HG03196 (cell line): ENCODE measurements around the gene MMP12.

Source experiments
- ATAC-seq: cut with Tn5 transposase; IDR thresholded peaks from one replicate; pipeline ENCODE4 v1.9.1; 2021; ENCODE audit not compliant: unreplicated experiment

The MMP12 gene

DNA sequence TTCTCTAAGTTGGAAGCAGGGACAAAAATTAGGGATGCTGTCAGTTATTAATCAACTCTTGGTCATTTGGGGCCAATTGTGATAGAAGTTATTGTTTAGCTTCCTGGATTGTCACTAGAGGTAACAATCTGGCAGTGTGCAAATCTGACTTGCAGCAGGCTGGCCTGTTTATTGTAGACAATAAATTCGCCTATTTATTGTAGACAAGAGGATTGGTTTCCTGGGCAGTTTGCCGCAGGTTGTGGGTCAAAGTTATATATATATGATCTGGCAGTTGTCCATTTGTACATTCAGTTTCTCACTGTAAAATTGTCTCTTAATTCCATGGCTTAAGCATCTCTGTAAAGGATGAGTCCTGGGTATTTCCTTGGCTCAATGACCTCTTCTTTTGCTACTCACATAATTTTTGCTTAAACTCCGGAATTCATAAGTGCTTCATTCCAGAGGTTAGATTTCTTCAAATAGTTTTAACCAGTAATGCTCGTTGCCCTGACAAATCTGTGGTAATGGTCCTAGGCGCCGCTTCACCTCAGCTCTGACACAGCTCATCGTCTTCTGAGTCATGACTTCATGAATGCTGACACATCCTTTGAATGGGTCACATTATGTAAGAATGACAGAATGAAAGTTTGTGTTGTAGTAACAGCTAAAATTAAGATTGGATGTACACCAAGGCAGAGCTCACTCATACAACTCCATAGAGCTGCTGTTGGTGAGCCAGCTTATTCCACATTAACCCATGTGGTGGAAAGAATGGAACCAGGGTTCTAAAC, 23.6 kb downstream of the MMP12 start:
- no peak for ATAC-seq

DNA sequence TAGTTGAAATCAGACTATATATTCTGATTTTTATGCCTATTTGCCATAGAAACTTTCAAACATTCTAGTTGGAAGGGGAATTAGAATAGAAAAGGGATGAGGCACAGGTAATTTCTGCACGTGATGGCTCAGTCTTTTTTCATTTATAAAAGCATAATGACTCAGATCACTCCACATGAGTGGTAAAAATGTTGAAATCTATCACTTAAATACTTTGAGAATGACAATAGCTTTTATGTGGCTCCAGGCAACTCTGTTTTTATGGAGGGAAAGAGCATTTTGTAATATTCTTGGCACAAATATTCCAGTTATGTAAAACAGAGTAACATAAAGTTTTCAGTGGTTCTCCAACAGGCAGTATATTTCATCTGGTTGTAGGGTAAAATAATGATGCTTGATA, 25.5 kb downstream of the MMP12 start:
- no peak for ATAC-seq

DNA sequence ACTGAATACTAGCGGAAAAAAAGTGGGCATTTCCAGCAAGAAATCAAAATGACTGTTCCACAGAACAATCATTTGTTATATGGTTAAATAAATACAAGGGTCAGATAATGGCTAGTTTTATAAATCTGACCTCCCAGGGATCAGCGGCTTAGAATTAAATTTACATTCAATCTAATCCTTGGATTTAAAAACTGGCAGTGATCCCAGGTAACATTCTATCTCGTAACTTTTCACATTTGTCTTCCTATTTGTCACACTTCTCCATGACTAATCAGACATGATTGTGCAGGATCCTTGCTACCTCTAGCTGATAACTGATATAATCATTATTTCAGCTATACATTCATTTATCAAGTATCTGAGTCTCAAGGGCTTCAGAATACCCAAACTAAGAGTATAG, 28.5 kb downstream of the MMP12 start:
- ATAC-seq, result no peak

DNA sequence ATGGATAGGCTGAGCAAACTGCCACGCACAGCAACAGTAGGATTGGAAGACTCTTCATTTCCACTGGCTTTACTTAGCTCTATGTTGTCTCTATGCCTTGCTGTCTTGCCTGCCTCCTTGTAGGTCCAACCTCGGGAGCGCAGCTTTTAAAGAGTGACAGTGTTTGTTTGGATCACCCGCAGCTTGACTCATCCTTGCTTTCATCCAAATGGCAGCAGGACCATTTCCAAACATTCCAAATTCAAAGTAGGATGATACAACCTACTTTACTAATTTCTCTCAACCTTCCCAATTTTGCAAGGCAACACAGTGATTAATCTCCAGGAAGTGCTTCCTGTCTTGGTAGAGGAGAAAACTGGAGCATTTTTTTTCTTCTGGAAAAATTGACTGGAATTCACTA, 31.3 kb downstream of the MMP12 start, which contains the start of gene MMP3:
Gene MMP3 (minus strand): TSS at position 121 of the 400 bp plus-strand sequence. CDS start 63 bp downstream, at position 58.
- no peak for ATAC-seq

DNA sequence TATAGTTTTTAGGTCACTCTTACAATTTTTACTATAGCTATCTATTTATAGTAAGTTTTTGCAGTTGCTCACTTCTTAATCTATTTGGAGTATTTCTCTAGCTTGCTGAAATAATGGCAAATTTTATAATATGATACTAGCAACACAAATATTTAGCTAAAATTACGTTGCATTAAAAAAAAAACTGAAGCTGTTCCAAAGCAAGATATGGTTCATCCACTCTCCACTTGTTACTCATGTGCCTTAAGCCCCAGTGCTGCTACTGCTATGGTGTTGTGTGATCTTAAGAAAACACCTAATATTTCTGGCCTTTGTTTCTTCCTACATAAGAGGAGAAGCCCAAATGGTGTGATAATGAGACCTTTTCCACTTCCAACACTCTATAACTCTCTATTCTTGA, 31.9 kb downstream of the MMP12 start:
- ATAC-seq, result no peak

DNA sequence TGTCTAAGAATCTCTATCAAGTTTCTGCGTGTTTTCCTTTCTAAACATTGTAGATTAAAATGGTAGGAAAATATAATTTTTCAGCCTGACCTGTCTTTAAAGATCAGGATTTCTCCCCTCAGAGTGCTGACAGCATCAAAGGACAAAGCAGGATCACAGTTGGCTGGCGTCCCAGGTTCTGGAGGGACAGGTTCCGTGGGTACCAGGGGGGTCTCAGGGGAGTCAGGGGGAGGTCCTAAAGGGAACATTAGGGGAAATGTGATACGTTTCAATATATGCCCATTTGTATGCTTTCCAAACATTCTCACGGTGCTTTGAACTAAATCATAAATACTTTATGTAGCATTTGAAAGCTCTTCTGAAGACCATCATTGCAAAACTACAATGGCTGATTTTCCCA, 34.8 kb downstream of the MMP12 start:
- no peak for ATAC-seq

DNA sequence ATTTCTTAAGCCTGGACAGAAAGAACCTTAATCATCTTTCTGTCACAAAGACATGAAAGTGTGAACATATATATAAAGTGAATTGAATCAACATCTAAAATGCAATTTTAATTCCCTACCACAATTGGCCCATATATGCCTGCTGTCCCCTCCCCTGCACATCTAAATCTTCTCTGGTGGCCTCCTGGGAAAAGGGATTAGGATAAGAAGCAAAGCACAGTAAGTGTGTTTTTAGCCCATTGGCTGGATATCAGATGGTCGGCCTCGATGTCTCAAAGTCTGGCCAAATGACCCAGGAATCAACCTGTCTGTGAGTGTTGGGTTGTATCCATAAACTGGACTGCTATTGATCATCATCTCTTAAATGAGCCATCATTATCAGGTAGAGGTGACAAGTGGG, 37.1 kb downstream of the MMP12 start:
- ATAC-seq, result no peak

DNA sequence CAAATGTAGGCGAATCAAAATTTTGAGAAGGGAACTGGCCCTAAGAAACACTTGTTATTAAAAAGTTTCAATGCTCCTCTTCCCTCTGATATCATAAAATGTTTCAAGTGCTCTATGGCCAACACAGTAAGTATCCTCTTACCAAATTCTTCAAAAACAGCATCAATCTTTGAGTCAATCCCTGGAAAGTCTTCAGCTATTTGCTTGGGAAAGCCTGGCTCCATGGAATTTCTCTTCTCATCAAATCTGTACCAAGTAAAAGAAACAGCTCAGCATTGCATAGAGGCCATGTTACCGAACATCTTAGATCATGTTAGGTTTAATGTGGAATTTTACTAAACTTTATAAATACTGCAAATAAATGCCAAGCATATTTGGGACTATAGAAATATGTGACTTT, 37.6 kb downstream of the MMP12 start:
- ATAC-seq, result no peak

DNA sequence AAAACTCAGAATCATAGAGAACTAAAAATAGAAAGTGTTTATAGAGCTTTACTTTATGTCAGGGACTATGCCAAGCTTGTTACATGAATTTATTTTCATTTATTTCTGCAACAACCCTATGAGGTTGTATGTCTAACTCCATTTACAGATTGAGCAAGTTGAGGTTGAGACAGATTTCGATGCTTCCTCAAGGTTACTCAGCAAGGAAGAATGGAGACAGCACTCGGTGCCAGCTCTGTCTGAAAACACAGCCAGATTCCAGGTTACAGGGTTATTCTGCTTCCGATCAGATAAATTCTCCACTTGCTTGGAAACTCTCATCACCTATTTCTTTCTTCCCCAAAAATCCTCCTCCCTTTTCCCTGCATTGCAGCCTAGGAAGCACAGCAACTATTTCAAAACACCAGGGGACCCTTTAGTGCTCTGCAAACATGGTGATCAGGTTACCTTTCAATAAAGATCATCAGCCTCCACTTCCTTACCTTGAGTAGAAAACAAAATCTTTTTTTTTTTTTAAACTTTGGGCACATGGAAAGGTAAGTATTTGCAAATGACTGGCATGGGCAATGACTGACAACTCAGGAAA, 38.4 kb downstream of the MMP12 start:
- ATAC-seq, result no peak

DNA sequence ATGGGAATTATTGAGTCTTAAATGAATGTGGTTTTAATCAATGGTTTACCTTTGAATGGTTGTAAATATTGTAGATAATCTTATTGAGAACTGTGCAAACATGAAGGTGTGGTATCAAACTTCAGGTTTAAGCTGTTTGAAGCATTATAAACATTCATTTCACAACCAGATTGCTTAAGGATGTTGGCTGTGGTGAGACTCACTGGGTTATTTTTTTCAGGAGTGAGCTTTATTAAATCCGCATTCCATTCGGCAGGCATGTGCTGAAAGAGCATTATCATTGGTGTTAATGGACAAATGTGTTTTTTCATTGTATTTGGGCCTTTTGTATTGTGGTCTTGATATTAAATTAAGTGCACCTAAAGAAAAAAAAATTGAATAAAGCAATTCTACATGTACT, 41.1 kb downstream of the MMP12 start:
- no peak for ATAC-seq

DNA sequence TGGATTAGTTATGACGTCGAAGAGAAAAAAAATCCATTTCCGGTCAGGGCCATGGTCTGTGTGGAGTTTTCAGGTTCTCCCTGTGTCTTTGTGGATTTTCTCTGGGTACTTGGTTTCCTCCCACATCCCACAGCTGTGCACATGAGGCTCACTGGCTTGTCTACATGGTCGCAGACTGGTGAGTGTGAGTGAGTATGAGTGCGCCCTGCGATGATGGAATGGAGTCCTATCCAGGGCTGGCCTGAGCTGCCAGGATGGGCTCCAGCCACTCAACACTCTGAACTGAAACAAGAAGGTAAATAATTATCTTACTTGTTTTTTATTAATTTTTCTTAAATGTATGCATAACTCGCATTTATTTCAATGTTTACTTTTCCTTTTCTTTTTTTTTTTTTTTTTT, 42.2 kb downstream of the MMP12 start:
- ATAC-seq, result no peak

DNA sequence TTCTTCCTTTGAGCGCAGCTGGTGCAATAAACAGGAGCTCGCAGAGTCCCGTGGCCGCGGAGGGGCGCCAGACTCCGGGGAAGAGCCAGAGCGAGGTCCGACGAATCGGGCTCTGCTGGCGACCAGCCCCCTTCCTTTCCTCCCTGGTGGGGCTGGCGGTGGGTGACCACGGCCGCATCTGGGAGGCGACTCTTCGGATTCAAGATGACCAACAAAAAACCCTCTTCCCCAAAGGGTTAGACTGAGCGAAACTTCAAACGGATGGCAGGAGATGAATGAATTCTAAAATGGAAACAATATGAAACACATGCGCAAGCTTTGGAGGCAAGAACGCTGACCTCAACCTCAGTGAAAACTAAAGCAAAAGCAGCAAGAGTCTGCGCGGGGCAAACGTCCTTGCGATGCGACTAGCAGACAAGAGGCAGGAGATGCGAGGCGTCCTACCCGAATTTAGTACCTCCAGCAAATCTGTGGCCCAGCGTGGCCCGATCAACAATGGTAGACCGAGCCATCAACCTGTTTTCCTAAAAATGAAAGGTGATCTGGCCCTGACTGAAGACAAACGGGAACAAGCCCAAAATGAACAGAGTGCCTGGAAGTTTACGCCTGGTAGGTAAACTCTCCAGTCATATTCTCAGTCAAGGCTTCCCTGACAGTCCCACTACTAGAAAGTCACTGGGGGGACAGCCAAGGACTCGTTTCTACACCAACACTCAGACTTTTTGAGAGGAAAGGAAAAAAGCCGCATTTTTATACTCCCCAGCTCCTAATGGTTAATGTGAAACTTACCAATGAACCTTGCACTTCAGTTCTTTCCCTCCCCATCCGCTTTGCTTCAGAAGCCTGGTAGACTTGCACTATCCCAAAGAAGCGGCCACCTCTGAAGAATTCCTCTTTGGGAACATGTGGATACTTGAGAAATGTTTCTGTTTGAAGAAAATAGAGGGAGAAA, 43.0 kb downstream of the MMP12 start:
- ATAC-seq, result no peak

DNA sequence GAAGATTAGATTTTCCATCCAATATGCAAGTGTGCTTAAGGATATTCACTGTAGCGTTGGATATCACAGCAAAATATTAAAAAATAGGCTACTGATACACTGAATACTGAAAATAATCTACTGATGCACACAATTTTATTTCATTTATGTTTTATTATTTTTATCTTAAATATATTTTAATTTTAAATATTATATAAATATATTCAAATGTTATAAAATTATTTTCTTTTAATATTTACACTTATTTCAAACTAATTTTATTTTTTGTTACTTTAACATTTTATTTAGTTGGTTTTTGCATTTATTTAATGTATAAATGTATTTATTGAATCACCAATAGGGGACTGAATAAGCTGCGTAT, 43.7 kb downstream of the MMP12 start:
- ATAC-seq, result no peak

DNA sequence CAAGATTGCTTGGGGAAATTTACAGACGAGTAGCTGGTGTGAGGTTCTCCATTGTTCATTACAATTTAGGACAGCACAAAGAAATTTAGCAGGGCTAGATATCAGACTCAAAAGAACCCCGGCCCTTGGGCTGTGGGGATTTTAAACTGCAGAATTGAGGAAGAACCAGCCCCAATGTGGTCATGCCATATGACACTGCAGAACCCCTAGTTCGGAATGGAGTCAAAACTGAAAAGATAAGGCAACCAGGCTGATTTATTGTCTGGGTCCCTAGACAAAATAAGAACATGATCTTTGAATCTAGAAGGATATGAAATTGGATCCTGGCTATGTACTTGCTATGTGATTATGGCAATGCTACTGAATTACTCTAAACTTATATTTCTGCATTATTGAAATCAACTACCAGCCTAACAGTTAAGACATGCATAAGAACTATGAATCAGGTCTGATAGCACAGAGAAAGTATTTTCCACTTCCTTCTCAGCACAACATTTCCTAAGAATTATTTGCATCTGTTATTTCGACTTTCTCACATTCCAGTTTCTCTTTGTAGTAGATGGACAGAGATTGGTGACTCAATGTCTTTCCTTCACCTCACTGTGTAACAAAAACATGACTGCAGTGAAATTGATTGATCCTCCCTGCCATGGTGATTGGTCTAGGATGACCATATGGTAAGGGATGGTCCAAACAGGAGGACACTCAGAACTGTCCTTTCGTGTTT, 44.6 kb downstream of the MMP12 start:
- ATAC-seq, result no peak

DNA sequence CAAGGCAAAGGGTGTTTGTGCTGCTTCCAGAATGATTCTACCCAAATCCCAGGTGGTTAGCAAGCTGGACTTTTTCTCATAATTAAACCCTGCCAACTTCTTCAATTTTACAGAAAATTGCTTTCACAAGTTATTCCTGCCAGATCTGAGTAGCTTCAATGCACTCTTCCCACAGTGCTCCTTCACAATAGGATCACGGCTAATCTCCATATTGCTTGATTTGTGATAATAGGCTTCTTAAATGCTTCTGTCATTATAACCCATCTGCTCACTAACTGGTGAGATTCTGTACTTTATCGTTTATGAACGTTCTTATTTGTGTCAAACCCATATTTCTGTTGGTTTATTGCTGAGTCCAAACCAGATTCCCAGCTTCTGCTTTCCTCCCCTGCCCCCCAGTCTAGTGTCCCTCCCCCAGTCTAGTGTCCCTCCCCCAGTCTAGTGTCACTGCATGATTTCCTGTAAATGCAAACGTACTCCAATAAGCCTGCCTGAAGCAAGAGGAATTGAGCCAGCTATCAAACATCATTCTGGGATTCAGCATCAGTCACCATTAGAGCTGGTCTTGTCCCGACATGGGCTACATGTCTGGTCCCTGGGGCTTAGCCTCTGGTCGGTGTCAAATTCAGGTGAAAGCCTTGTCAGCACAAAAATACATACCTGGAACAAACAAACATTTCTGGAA, 45.3 kb downstream of the MMP12 start:
- ATAC-seq, result no peak

DNA sequence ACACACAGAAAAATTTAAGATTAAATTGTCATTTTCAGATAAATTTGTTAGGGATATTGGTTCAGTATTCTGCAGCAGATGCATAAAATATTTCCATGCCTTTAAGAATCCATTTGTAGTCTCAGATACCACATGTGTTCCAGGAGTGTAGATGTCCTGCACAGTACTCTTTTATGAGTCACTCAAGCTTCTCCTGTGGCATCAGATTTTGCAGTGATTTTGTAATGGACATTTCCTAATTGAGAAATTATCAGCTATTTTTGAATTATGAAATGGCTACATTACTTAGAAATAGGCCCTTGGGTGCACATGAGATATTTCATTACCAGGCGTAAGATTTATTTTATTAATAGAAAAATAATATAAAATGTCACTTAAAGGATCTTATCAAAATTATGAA, 50.2 kb downstream of the MMP12 start:
- ATAC-seq, result no peak

DNA sequence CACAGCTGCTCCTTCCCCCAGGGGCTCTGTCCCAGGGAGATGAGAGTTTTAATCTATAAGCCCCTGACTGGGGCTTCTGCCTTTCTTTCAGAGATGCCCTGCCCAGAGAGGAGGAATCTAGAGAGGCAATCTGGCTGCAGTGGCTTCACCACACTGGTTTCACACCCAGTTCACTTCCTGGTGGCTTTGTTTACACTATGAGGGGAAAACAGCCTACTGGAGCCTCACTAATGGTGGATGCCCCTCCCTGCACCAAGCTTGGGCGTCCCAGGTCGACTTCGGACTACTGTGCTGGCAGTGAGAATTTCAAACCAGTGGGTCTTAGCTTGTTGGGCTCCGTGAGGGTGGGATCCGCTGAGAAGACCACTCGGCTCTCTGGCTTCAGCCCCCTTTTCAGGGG, 55.3 kb downstream of the MMP12 start:
- ATAC-seq, result no peak

DNA sequence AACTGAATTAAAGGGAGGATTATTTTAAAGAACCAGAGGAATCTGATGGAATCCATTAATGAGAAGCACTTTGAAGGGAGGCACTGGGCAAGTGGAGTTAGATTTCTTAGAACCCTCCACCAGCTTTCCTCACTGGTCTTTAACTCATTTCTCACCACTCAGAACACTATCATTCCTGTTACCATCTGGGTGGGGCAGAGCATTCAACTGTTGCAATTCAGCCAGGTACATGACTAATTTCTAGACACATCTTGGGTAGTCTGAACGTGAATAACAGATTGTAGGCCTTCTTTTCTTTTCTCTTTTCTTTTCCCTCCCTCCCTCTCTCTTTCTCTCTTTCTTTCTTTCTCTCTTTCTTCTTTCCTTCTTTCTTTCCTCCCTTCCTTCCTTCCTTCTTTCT, 61.3 kb downstream of the MMP12 start:
- no peak for ATAC-seq
